ENCODE data around the gene RFT1.
"Not testable (repeated sequence)": the region's sequence is repeated elsewhere in the genome, so short reads cannot be mapped to it uniquely, and the experiment has no call there.

The RFT1 gene

DNA sequence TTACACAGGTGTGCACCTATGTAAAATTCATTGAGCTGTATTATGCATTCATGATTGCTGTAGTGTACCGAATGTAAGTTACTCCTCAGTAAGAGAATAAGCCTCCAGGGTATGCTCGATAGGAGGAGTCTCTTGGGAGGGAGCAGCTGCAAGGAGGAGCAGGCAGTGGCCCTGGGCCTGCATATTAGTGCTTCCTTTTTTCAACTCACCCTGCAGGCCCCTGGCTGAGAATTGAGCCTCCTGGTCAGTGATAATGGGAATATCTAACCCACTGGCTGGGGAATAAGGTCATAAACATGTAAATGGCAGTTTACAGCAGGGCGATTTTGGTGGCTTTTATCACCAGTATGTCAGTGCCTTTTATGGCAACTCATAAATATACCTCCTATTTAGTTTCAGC lies 62.7 kb downstream of the RFT1 start:
- DNase-seq (ENCODE audit: low read depth): no peak

DNA sequence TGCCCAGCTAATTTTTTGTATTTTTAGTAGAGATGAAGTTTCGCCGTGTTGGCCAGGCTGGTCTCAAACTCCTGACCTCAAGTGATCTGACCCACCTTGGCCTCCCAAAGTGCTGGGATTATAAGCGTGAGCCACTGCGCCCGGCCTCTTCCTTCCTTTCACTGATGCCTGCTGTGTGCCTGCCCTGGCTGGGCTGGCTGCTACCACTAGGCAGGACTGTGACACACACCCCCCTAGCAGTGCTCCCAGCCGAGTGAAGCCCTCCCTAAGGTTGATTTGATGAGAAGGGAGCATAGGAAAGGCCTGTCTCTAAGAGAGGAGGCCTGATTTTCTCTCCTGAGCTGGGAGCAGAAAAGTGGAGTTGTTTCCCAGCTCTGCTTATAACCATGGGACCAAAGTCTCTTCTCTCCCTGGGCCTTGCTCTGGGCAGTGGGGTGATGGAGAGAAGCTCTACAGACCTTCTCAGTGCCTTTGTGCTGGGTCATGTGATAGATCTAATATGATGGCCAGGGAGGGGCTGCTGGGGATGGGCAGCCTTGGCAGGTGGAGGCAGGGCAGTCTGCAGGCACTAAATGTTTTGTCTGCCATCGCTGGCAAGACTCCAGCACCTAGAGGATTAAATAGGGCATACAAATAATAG lies 64.3 kb downstream of the RFT1 start:
- DNase-seq (ENCODE audit: low read depth): no peak

DNA sequence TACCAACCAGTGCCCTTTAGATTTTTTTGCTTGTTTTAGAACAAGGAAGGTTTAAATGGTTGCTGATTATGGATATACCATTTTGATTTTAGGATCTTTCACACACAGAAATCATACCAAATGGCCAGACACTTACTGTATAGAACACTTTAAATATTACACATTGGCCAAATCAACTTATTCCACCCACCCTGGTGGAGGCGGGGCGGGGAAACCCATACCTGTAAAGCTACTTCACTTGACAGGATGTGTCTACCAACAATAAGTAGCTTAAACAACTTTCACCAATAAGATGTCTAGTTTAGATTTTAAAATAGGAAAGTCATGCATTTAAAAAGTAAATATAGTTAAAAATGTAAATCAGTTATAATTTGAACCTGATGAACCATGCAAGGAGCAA lies 67.3 kb downstream of the RFT1 start:
- no peak for DNase-seq (ENCODE audit: low read depth)

DNA sequence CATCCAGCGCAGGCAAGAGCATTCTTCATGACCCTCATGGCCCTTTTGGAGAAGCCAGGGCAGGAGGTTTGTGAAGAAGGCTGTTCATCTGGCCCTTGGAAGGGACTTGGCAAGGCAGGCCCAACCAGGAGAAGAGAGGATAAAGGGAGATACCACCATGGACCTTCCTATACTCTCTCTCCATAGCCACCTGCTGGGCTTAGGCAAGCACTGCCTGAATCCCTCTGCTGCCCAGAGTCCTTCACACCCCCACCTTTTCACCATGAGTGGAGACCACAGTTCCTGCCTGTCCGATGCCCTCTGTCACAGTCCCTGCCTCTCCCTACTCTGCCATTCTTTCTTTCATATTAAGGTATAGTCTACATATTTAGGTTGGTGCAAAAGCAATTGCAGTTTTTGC lies 73.8 kb downstream of the RFT1 start:
- no peak for DNase-seq (ENCODE audit: low read depth)

DNA sequence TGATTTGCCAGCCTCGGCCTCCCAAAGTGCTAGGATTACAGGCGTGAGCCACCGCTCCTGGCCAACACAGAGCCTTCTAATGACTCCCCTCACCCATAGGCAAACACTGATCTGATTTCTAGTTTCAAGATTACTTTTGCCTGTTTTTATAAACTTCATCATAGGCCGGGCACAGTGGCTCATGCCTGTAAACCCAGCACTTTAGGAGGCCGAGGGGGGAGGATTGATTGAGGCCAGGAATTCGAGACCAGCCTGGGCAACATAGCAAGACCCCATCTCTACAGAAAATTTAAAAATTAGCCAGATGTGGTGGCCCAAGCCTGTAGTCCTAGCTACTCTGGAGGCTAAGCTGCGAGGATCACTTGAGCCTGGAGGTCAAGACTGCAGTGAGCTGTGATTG lies 76.0 kb downstream of the RFT1 start:
- DNase-seq (ENCODE audit: low read depth): not testable (repeated sequence)

DNA sequence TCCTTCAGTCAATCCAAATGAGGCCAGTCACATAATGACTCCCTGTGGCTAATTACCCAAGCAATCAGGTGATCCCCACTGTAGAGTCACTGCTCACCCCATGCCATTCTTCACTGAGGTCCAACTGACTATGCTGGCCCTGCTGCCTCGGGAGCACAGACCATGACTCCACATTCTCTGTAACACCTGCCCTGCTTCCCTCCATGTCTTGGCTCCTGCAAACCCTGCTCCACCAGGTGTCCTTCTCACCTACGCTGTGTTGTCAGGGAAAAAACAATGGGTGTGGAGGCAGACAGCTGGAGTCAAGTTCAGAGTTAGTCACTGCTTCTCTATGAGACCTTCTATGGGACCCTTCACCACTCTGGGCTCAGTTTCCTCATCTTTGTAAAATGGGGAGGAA lies 78.3 kb downstream of the RFT1 start:
- DNase-seq (ENCODE audit: low read depth): no peak

DNA sequence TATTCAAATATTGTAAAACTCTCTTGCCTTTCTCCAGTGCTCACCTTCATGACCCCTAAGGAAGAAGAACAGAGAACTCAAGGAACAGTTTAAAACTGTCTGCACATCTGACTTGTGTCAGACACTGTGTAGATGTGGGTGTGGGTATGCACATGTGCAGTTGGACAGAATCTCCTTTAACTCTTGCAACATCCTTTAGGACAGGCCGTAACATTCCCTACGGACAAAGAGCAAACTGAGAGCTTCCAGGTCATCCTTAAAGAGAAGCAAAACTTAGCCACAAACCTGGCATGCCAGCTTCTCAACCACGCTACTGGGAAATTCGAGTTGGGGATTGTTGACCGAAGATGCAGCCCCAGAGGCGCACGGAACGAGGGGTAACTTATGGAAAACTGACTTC lies 80.2 kb downstream of the RFT1 start:
- no peak for DNase-seq (ENCODE audit: low read depth)

DNA sequence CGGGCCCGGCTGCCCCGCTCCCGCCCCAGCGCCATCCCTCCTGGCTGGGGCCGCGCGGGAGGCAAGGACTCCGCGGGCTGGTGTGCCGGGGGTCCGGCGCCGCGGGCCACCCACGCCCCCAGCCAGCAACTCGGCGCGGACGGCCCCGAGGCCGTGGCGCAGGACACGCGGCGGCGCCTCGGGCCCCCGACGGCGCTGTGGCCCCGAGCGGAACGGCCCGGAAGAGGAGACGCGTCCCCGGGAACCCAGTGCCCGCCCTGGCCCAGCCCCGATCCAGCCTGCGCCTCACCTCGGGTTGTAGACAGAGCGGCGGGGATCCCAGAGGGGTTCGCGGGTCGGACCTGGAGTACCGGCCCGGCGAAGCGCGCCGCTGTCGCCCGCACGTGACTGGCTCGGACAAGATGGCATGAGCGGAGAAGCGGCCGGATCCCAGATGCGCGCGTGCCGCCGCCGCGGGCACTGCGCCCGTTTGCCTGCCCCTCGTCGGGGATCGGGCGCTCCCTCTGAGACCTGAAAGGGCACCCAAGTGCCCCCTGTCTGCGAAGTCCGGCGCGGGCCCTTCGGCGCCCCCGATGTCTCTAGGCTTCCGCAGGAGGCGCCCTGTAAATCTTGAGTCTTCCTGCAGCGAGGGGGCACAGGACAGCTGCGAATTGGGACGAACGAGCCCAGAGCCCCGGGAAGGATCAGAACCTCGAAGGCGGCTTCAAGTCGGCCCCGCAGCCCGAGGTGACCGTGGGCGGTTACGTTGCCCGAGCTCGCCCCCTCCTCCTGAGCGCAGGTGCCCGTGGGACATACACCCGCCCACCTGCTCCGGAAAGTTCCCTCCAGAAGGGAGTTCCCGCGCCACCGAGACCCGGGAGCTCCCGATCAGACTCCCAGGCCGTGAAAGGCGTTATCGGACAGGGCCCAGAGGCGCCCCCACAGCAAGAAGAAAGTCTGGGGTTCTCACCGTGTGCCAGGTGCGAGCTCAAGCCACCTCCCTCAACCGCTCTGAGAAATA lies 83.8 kb downstream of the RFT1 start:
- peak; percentile 45 for DNase-seq (ENCODE audit: low read depth)

DNA sequence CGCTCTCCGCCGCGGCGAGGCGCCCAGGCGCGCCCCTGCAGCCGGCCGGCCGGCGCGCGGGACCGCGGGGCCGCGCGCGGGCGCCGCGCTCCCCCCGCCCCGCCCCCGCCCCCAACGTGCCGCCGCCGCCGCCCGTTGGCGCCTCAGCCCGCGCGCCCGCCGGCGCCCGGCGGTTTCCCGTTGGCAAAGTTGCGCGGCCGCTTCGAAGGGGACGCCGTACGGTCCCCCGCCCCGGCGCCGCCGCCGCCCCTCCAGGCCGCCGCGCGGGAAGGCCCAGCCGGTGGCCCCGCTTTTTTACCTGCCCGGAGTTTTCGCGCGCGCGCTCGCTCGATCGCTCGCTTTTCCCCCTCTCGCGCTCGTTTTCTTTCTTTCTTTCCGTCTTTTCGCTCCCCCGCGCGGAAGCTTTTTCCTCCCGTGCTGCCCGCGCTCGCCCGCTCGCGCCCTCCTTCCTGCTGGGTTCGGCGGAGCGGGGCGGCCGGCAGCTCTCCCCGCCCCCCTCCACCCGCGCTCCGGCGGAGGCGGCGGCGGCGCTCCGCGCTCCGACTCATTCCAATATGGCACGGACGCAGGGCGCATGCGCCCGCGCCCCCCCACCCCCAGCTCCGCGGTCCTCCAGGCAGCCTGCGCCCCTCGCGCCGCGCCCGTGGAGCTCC lies 84.6 kb downstream of the RFT1 start, which contains the start of gene SFMBT1:
Gene SFMBT1, minus strand, starts transcription at position 556 of the 653 bp plus-strand sequence. CDS start 76,945 bp downstream, outside the sequence.
- peak; percentile 69 for DNase-seq (ENCODE audit: low read depth)

DNA sequence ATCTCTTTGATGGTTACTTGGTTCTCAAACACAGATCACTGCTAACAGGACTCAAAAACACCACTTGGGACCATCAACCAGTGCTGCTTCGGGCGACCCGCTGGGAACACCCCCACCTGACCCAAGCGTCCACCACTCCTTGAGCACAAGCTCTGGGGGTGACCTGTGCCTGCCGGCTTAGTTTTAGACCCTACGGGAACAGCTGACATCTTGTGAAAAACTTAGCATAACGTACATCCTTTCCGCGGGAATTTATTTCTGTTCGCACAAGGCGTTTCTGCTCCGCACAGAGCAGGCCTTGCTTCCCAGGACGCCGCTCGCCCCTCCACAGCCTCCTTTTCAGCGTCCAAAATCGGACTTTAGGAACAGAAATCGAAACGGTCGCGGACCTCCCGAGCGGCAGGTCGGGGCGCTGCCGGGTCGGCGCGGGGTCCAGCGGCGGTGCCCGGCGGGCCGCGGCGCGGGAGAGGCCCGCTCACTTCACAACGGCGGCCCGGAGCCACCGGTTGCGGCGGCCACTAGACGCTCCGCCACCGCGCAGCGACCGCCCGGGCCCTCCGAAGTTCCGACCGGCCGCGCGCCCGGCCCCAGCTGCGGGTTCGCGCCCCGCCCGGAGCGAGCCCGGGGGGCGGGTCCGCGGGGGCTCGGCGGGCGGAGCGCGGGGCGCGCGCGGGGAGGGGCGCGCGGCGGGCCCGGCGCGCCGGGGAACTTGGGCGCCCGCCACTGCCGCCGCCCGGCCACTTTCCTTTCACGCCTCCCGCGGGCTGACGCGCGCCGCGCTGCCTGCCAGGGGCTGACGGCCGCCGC lies 85.3 kb downstream of the RFT1 start:
- peak; percentile 60 for DNase-seq (ENCODE audit: low read depth)

DNA sequence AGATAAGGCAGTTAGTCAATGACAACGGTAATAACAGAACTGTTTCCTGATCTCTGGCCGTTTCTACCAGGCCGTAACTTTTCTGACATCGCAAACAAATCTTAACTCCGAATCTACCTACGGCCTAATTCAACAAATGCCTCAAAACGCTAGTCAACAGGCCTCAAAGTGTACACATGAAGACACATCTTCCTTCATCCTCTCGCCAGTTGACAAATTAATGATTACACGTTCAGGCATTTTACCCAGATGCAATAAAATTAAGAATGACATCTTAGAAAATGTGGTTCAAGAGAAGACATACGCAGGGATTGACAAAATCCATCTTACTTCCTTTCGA lies 85.9 kb downstream of the RFT1 start:
- no peak for DNase-seq (ENCODE audit: low read depth)

DNA sequence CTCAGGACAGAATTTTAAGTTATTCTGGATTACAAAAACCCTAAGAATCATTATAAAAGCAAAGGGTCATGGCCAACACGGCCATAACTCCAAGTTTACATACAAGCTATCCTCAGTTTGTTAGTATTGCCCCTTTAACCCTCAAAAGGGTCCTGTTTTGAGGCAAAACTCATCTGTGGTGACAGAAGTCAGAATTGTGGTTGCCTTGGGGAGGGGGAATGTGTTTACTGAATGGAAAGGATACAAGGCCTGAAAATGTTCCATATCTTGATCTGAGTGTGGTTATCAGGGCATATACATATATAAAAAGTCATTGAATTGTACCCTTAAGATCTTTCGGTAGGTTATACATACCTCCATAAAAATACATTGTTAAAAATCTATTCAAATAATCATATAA lies 86.5 kb downstream of the RFT1 start:
- DNase-seq (ENCODE audit: low read depth): no peak

DNA sequence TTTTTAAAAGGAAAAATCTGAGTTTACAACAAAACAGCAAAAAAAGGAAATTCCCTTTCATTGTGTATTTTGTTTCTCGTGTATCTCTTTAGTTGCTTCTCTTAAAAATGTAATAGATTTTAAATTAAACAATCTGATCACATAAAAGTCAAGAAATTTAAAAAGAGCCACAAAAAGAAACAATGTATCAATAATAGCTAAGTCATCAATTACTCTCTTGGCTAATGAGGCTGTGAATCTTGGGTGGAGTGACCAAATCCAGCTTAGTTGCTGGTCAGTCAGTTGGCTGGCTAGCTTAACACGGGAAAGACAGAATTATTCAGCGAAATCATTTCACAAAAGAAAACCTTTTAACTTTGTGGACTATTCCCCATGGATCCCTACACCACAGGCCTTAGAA lies 87.6 kb downstream of the RFT1 start:
- no peak for DNase-seq (ENCODE audit: low read depth)

DNA sequence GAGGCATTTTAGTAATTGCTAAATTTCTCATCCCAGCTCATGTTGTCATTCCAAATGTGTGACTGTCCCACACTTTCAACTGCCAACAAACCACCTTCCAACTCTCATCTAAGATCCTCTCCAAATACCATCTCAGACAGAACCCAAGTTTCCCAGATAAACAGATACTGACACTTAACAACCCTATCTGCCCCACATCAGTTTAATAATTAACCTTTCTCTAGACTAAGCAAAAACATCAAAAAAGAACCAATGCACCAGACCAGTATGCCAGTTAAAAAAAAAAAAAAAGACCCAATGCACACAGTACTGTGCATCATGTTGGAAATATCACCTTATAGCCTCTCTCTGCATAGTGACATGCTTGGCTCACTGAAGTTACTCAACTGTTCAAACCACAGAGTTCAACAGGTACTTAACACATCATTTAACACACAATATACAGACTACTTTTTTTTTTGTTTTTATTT lies 89.8 kb downstream of the RFT1 start:
- DNase-seq (ENCODE audit: low read depth): no peak

DNA sequence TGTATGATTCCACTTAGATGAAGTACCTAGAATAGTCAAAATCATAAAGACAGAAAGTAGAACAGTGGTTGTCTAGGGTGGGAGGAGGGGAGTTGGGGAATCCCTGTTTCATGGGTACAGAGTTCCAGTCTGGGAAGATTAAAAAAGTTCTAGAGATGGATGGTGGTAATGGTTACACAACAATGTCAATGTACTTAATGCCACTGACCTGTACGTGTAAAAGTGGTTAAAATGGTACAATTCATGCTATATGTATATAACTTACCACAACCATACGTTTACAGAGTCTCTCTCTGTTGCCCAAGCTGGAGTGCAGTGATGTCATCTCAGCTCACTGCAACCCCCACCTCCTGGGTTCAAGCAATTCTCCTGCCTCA lies 90.9 kb downstream of the RFT1 start:
- no peak for DNase-seq (ENCODE audit: low read depth)

DNA sequence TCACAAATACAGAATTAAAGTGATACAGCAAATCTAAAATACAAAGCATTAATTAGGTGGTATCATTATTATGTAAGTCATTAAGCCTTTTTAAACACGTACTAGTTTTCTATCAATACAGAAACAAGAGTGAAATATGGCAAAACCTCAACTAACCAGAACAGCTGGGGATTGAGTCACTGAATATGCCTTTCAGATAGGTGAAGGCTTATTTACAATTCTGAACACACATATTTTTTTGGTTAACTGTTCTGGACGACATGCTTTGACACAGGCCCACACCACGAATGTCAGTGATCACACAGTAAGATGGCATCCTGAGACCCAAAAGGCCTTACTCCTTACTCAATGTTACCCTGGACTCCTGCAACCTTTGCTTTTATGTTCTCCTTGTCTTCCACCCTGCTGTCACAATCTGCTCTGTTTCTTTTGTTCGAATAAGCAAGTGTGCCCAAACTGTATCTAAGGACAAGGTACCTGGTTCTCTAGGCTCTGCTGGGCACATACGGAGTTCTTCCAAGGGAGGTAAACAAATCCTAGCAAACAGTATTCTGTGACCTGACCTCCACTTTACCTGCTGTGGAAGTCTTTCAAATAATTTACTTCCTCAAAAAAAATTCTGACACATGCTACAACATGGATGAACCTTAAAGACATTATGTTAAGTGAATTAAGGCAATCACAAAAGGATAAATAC lies 91.4 kb downstream of the RFT1 start:
- DNase-seq (ENCODE audit: low read depth): no peak

Measured in T-helper 22 cell (primary cell).